ENCODE results near the gene TEX53.

Gene TEX53

GRCh38 chr9:114678795-114679194 is 21.2 kb upstream of the TEX53 start:
- DNase-seq: no peak

- no peak for DNase-seq
Measured at GRCh38 chr9:114678130-114678529, 20.5 kb upstream of the TEX53 start.

GRCh38 chr9:114677418-114677817 is 19.8 kb upstream of the TEX53 start:
- DNase-seq: peak; percentile 34 to 65

- no peak for DNase-seq
Measured at GRCh38 chr9:114676901-114677300, 19.3 kb upstream of the TEX53 start.

GRCh38 chr9:114674798-114675540 is 17.4 kb upstream of the TEX53 start:
- DNase-seq: no peak

GRCh38 chr9:114674076-114674797 is 16.6 kb upstream of the TEX53 start:
- no peak for DNase-seq

- DNase-seq: no peak
Measured at GRCh38 chr9:114671605-114672004, 14.0 kb upstream of the TEX53 start.

GRCh38 chr9:114669961-114670360 is 12.4 kb upstream of the TEX53 start:
- DNase-seq: peak in 1 of 2 experiments; percentile 34

- no peak for DNase-seq
Measured at GRCh38 chr9:114668146-114668545, 10.5 kb upstream of the TEX53 start.

GRCh38 chr9:114666851-114667250 is 9.2 kb upstream of the TEX53 start:
- no peak for DNase-seq

DNA sequence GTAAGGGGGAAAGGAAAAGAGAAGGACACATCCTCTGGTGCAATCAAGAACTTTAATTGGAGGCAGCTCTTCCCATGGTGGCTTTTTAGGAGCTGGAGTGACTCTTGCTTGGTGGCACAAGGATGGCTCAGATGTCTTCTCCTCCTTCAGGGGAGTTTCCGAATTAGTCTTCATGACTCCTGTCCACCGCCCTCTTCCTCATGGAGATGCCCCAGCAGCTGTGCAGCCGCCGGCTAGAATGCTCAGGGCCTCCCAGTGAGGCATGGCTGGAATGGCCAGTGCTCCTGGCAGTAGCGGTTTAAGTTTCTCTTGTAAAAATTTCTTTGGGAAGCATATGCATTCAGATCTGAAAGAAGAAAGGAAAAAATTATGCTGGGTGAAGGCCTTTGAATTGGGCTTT is 8.8 kb upstream of the TEX53 start:
- no peak for DNase-seq

DNA sequence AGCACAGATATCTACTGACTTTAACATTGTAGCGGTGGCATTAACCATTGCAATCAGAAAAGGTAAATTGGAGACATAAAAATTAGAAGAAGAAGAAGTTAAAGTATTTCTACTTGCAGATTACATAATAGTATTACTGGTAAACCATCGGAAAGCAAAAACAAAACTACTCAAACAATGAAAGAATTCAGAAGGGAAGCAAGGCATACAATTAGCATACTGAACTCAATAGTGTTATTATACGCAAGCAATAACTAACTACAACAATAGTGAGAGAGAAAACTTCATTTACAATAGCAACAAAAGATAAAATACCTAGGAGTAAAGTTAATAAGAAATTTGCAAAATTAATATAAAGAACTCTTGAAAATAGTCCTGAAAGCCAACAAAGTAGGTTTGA is 6.6 kb upstream of the TEX53 start:
- no peak for DNase-seq

GRCh38 chr9:114662081-114662989 is 4.7 kb upstream of the TEX53 start:
- DNase-seq: peak in 1 of 2 experiments; percentile 60

DNA sequence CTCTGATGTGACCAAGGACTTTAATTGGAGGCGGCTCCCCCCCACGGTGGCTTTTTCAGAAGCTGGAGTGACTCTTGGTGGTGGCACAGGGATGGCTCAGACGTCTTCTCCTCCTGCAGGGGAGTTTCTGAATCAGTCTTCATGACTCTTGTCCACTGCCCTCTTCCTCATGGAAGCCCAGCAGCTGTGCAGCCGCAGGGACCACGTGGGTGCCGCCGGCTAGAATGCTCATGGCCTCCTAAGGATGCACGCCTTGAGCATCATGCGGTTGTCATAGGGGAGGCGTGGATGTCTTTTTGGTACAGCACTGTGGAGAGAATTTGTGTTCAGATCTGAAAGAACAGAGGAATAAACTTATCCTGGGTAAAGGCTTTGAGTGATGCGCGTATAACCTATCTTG is 1.3 kb downstream of the TEX53 start:
- DNase-seq: no peak

DNA sequence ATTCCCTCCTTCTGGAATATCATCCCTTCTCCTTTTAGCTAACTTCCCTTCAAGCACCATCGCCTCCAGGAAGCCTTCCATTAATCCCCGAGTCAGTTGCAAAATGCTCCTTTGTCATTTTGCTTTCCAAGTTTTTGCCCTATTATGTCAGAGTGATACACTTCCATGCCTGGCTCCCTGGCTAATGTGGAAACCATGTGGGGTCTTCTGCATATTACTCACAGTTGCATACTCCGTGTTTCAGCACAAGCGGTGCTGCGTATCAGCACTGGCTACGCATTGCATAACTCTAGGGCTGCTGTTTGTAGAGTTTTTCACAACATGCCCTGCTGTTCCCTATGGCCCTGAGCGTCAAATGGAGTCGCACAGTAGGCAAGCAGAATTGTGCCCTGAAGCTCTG is 1.9 kb downstream of the TEX53 start:
- no peak for DNase-seq

DNA sequence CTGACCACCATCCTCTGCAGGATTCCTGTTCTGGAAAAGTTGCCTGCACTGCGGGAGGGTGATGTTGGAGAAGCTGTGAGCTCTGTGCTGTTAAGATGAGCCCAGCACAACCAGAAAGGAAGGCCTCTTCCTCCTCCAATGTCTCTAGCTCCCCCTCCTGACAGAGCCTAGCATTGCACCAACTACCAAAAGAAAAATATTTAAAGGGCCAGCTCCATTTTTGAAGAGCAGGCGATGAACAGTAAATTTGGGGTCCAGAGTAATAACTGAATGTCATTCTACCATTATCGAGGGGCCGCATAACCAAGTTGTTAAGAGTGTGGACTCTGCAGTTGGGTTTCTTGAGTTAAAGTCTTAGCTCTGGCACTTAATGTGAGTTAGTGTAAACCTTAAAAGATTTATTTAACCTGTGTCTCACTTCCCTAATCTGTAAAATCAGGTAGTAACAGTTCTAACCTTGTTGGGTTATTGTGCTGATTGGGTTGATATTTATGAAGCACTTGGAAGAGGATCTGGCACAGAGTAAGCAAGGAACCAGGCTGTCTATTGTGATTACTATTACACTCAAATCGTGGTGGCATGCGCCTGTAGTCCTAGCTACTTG is 3.9 kb downstream of the TEX53 start:
- DNase-seq: peak; percentile 56 to 75

- DNase-seq: no peak
Measured at GRCh38 chr9:114652776-114653555, 4.6 kb downstream of the TEX53 start.

DNA sequence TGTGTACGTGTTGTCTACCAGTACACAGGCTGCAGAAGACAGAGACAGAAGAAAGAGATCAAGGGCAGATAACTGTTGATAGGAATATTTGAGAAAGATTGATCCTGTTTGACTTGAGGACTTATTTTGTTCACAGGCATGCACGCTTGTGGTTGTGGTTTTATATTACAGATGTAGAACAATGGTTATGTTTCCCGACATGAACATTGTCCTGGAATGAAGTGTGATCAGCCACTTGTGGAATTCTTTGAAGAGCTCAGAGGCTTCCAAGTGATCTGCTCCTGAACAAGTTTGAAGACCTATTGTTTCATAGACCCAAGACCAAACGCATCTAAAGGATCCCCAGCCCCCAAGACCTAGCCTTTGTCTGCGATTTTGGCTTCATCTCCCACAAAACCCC is 13.7 kb downstream of the TEX53 start:
- no peak for DNase-seq

- DNase-seq: no peak
Measured at GRCh38 chr9:114643001-114643400, 14.6 kb downstream of the TEX53 start.

DNA sequence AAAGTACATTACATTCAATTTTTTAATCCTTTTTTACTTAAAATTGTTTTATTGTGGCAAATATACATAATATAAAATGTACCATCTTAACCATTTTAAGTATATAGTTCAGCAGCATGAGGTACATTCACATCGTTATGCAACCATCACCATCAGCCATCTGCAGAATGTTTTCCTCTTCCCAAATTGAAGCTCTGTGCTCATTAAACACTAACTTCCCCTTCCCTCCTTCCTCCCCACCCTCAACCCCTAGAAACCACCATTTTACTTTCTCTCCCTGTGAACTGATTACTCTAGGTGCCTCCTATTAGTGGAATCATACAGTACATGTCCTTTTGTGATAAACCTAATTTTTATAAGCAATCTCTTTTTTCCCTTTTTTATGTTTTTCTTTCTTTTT is 15.6 kb downstream of the TEX53 start:
- DNase-seq: no peak

GRCh38 chr9:114638404-114638803 is 19.2 kb downstream of the TEX53 start:
- no peak for DNase-seq

- DNase-seq: no peak
Measured at GRCh38 chr9:114634387-114634786, 23.2 kb downstream of the TEX53 start.

All from NCI-H524 (cell line).